Measurements from ENCODE around the gene PPIL3. TPM values are rescaled to one million over a fixed set of nuclear protein-coding genes. Genes with fewer than 3 reads are reported as not detected.

PPIL3 gene
- total RNA-seq, 1 donor from 2014 or later: 31.2 TPM

DNA sequence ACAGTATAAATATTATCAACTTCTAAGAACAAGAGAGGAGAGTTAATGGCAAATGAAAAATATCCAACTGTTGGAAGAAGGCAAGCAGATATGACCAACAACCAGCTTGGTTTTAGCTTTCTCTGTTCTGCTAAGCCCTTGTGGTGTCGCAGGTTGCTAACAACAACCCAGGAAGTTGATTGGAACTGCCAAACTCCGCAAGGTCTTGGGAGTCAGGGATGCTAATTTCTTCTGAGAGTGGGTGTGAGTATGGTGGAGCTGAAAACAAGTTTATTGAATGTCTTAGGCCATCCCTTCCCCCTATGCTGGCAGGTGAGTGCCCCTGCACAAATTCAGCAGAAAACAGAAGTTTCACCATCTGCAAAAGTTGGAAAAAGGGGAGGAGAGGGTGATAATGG is 59.6 kb downstream of the PPIL3 start:
- intact Hi-C loops (cut with DNase I): no loop called here
- ATAC-seq: no peak
- H3K4me3 ChIP-seq: no peak overlapping the region
- H3K36me3 ChIP-seq: peaks cover 1% of the 10 kb centered on the region
- no peak for DNase-seq
- H3K9me3 ChIP-seq: no peaks in the 10 kb centered on the region
- no peaks in the 10 kb centered on the region for H3K27me3 ChIP-seq
- H3K4me1 ChIP-seq: no peaks in the 10 kb centered on the region
- TF ChIP-seq, protein P1, sequence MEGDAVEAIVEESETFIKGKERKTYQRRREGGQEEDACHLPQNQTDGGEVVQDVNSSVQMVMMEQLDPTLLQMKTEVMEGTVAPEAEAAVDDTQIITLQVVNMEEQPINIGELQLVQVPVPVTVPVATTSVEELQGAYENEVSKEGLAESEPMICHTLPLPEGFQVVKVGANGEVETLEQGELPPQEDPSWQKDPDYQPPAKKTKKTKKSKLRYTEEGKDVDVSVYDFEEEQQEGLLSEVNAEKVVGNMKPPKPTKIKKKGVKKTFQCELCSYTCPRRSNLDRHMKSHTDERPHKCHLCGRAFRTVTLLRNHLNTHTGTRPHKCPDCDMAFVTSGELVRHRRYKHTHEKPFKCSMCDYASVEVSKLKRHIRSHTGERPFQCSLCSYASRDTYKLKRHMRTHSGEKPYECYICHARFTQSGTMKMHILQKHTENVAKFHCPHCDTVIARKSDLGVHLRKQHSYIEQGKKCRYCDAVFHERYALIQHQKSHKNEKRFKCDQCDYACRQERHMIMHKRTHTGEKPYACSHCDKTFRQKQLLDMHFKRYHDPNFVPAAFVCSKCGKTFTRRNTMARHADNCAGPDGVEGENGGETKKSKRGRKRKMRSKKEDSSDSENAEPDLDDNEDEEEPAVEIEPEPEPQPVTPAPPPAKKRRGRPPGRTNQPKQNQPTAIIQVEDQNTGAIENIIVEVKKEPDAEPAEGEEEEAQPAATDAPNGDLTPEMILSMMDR (IDR thresholded peaks at IDR 0.05): no peak
- H3K27ac ChIP-seq: no peak overlapping the region

DNA sequence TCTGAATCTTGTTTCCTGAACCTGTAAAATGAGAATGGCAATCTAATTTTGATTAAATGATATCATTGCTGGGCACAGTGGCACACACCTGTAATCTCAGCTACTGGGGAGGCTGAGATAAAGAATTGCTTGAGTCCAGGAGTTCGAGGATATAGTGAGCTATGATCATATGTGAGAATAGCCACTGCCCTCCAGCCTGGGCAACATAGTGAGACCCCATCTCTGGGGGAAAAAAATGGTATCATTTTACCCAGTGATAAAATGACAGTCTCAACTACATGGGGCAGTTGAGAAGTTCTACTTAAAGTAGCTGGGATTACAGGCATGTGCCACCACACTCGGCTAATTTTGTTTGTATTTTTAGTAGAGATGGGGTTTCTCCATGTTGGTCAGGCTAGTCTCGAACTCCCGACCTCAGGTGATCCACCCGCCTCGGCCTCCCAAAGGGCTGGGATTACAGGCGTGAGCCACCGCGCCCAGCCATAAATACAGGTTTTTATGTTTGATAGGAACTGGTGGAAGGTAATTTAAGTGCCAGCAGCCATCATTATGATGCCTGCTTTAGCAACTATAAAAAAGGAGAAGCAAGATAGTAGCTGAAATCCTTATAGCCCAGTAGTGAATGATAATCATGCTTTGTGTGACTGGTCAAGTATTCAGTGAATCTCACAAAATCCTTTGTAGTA is 60.2 kb downstream of the PPIL3 start:
- no peak for ATAC-seq
- DNase-seq: no peak
- intact Hi-C loops (cut with DNase I): no loop called here
- H3K4me1 ChIP-seq: no peaks in the 10 kb centered on the region
- H3K27ac ChIP-seq: no peak overlapping the region
- H3K27me3 ChIP-seq: no peaks in the 10 kb centered on the region
- no peak overlapping the region for H3K4me3 ChIP-seq
- peaks cover 7% of the 10 kb centered on the region for H3K36me3 ChIP-seq
- TF ChIP-seq, protein P1 (IDR thresholded peaks at IDR 0.05): no peak
- H3K9me3 ChIP-seq: no peaks in the 10 kb centered on the region

DNA sequence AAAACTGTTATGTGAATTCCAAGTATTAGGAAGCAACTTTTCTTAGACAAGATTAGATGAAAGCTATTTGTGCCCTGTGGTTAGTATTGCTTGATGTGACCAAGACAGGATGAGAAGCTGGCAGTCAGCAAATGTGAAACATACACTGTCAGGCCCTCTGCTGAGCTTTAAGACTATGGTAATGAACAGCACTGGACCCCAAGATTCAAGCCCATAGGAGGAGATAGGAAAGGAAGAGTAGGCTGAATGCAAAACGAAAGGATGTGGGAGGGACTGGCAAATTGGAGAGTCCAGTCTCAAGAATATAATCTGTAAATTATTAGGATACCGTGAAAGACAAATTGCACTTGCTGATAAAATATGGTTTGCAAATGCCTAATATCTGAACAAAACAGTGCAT is 60.8 kb downstream of the PPIL3 start:
- no peak overlapping the region for H3K27ac ChIP-seq
- H3K4me3 ChIP-seq: no peak overlapping the region
- TF ChIP-seq, protein P1 (IDR thresholded peaks at IDR 0.05): no peak
- no peaks in the 10 kb centered on the region for H3K9me3 ChIP-seq
- DNase-seq (no peak), ATAC-seq (no peak)
- peaks cover 8% of the 10 kb centered on the region for H3K36me3 ChIP-seq
- no peaks in the 10 kb centered on the region for H3K27me3 ChIP-seq
- no peaks in the 10 kb centered on the region for H3K4me1 ChIP-seq
- intact Hi-C loops (cut with DNase I): no loop called here

DNA sequence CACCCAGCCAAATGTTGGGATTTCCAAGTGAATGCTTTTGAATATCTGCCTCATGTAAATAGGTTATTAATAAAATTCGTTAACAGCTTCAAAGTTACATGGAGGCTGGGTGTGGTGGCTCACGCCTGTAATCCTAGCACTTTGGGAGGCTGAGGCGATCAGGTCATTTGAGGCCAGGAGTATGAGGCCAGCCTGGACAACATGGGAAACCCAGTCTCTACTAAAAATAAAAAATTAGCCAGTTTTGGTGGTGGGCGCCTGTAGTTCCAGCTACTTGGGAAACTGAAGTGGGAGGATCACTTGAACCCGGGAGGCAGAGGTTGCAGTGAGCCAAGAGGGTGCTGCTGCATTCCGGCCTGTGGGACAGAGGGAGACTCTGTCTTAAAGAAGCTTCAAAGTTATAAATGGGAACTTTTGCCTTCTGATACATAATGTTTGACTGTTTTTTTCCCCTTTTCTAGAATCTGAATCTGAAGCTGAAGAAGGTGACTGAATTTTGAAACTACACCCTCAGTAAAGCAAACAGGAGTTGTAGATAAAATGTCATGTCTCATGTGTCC is 67.1 kb downstream of the PPIL3 start:
- intact Hi-C loops (cut with DNase I): no loop called here
- no peak overlapping the region for H3K27ac ChIP-seq
- H3K9me3 ChIP-seq: no peaks in the 10 kb centered on the region
- H3K4me3 ChIP-seq: no peak overlapping the region
- no peaks in the 10 kb centered on the region for H3K4me1 ChIP-seq
- ATAC-seq (no peak), DNase-seq (no peak)
- H3K27me3 ChIP-seq: no peaks in the 10 kb centered on the region
- TF ChIP-seq, protein P1 (IDR thresholded peaks at IDR 0.05): no peak
- H3K36me3 ChIP-seq: peaks cover 61% of the 10 kb centered on the region

Other genes with a start within 250 kb of the PPIL3 start
- gene BZW1, start 77.2 kb downstream of the PPIL3 start, total RNA-seq: 158 TPM
- 108 TPM for gene CLK1, start 24.4 kb downstream of the PPIL3 start, total RNA-seq
- gene NIF3L1, start 294 bp upstream of the PPIL3 start, total RNA-seq: 13.8 TPM
- 27.4 TPM for gene ORC2, start 74.6 kb upstream of the PPIL3 start, total RNA-seq
- gene HYCC2, start 182.6 kb upstream of the PPIL3 start, total RNA-seq: 32.9 TPM
- gene NDUFB3, start 182.9 kb upstream of the PPIL3 start, total RNA-seq: 68.2 TPM
- gene CFLAR, start 227.1 kb upstream of the PPIL3 start, total RNA-seq: 316 TPM